GM21367 (cell line): ENCODE results near the gene FER.
"Not testable (repeated sequence)": the region's sequence is repeated elsewhere in the genome, so short reads cannot be mapped to it uniquely, and the experiment has no call there.

Experiments
- ATAC-seq: cut with Tn5 transposase; IDR thresholded peaks from one replicate; pipeline ENCODE4 v1.9.1; 2021; ENCODE audit not compliant: unreplicated experiment

Gene FER

DNA sequence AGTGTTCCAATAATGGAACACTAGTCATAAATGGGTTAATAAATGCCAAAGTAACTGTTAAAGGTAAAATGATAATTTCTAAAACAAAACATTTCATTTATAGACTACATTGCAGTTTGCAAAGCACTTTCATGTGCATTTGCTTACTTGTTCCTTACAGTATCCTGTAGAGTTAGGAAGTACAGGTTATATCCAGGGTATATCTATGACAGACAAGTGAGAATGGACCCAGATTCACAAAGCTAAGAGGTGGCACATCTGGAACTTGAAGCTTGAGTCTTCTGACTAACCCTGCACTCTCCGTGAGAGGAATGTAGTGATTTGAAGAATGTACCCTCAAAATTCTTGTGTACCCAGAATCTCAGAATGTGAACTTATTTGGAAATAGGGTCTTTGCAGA, 121.4 kb downstream of the FER start:
- no peak for ATAC-seq

DNA sequence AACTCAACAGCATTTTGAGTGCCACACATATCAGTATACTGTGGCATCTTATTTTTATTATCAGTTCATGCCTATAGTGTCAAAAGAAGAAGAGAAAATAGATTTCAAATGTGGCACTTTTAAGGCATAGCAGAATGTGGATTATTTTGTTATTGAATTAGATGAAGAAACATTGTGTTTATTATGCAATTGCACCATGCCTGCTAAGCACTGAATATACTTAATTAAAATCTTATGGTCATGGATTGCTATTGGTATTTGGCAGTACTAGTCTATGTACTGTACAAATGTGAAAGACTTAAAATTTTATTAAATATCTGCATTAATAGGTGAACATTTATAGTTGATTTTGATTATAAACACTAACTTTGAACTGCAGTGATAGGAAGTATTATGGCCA, 128.8 kb downstream of the FER start:
- no peak for ATAC-seq

DNA sequence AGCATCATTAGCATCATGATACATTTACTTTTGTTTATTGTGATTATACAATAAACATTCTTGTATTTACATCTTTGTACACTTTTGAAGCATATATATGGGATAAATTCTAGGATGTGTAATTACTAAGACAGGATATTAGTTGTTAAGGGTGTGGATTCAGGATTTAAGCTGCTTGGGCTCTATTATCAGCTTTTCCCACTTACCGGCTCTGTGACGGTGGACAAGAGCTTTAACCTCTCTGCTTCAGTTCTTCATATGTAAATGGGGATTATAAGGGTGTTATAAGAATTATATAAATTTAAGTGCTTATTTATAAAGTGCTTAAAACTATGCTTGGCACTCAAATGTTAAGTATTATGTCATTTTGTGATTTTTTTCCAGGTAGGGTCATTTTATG, 131.1 kb downstream of the FER start:
- no peak for ATAC-seq

DNA sequence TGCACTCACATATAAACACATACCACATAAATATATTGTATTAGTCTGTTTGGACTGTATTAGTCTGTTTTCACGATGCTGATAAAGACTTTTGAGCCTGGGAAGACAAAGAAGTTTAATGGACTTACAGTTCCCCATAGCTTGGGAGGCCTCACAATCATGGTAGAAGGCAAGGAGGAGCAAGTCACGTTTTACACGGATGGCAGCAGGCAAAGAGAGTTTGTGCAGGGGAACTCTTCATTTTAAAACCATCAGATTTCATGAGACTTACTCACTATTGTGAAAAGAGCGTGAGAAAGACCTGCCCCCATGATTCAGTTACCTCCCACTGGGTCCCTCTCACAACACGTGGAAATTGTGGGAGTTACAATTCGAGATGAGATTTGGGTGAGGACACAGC, 133.4 kb downstream of the FER start:
- no peak for ATAC-seq

DNA sequence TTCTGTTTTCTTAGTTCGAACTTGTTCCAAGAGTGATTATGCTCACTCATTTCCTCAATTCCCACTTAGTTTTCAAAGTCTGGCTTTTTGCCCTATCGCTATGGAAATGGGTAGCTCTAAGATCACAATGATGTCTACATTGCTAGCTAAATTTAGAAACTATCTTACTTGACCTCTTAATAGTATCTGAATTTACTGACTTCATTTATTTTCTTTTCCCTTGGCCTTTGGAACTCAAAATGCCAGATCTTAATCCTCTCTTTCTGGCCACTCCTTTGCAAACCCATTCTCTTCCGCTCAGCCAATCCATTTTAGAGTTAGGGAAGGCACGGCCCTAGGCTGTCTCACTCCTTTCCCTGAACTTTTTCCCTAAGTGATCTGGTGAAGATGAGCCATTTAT, 137.0 kb downstream of the FER start:
- ATAC-seq, result no peak

DNA sequence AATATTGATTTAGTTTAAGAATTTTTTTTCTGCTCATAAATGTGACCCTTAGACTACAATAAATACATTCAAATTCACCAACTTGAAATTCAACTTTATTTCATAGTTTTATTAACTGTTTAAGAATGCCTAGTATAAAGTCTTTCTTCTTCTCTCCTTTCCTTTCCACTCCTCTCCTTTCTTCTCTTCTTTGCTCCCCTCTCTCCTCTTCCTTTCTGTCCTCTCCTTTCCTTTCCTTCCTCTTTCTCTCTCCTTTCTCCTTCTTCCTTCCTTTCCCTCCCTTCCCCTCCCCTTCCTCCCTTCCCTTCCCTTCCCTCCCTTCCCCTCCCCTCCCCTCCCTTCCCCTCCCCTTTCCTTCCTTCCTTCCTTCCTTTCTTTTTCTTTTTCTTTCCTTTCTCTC, 150.6 kb downstream of the FER start:
- ATAC-seq, result no peak

DNA sequence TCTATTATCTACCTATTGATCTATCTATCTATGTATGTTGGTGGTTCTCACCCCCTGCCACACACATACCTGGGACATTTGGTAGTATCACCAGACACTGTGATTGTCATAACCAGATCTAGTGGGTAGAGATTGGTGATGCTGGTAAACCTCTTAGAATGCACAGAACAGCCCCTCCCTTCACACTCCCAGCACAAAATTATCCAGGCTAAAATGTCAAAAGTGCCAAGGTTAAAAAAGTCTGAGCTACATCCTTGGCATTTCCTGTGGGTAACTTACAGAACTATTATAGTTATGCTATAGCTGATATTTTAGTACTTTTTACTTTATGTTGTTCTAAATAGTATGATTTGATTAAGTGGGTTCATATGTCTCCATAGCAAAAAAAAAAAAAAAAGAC, 151.0 kb downstream of the FER start:
- ATAC-seq, result no peak

DNA sequence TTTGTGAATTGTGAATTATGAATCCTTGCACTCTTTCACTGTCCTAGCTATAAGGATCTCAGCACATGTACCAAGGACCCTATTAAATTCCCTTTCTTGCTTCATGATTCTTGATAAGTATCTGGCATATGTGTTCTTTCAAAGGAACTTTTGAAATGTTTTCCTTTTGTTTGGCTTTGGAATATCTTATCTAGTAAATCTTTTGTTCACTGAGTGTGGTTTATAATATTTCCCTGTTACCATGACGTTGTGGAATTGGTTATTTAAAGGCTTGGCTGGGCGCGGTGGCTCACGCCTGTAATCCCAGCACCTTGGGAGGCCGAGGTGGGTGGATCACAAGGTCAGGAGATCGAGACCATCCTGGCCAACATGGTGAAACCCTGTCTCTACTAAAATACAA, 151.5 kb downstream of the FER start:
- not testable (repeated sequence) for ATAC-seq

DNA sequence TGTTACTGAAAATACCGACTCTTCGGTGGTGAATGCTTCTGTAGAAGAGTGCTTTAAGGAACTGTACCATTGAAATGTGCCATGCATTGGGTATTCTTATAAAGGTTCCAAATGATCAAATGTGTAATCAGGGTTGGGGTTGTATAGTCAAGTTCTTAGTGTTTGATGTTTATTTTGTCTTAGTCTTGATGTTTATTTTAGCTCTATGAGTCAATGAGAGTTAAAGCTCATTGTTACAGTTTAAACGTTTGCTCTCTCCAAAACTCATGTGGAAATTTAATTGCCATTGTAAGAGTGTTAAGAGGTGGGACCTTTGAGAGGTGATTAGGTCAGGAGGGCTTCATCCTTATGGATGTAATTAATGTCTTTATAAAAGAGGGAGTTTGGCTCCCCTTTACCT, 153.0 kb downstream of the FER start:
- ATAC-seq, result no peak

DNA sequence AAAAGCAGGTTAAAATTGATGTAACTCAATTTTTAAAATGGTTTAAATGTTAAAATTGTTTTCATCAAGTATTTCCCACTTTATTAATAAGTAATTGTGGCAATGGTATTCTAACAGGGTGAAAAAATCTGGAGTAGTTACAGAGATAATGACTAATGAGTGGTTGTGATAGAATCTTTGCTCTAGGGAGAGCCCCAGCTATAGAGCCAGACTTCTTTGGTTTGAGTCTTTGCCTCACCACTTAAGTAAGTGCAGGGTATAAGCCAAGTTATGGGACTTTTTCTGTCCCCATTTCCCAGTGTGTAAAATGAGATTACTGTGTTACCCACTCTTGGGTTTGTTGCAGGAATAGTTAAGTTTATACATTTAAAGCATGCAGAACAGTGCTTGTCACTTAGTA, 158.1 kb downstream of the FER start:
- ATAC-seq, result no peak

DNA sequence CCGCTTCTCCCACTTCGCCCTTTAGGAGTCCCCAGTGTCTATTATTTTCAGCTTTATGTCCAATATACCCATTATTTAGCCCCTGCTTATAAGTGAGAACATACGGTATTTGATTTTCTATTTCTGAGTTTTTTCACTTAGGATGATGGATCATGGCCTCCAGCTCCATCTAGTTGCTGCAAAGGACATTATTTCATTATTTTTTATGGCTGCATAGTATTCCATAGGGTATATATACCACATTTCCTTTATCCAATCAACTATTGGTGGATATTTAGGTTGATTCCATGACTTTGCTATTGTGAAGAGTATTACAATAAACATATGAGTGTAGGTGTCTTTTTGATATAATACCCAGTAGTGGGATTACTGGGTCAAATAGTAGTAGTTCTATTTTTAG, 162.9 kb downstream of the FER start:
- no peak for ATAC-seq

DNA sequence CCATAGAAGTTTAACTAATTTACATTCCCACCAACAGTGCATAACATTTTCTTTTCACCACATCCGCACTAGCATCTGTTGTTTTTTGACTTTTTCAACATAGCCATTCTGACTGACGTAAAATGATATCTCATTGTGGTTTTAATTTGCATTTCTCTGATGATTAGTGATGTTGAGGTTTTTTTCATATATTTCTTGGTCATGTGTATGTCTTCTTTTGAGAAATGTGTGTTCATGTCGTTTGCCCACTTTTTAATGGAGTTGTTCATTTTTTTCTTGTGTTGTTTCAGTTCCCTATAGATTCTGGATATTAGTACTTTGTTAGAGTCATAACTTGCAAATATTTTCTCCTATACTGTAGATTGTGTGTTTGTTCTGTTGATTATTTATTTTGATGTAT, 163.4 kb downstream of the FER start:
- ATAC-seq, result no peak

DNA sequence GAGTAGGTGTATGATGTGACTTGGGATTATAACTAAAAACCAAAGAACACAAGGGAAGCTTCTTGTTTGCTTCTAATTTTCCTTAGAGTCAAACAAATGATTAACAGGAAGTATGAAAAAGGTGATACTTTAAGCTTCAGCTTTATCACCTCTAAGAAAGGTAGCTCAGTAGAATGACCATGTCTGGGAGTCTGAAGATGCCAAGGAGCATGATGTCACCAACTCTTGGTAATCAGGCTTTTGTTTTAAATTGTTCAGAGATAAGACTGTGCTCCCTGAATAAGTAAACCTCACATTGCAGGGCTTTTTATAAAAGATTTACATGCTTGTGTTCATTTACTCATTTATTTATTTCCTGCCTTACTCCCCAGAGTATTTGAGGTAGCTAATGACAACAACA, 169.9 kb downstream of the FER start:
- ATAC-seq, result no peak

DNA sequence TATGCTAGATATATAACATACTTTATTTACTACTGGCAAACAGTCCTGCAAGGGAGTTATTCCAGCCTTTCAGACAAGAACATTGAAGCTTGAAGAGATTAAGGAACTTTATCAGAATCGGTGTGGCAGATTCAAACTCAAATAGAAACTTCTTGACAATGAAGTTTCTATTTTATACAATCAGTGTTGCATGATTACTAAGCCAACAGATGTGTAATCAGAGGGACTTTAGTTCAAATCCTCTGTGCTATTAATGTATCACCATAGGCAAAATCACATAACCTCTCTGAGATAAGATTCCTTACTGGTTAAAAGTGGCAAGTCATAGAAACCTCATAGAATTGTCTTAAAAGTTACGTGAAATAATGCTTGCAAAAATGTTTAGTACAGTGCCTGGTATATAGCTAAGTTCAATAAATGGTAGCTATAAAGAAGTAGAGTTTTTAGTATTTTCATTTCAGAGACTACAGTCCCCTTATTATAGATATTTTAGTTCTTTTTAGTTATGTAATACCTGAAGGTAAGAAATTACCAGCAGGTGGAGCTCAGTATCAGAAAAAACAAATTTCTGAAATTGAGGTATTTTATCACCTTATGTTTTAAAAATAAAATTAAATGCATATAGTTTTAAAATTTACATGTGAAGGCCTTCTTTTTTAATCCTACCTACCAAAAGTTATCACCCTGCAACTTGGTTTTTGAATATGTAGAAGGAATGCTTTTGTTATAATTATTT, 172.1 kb downstream of the FER start:
- ATAC-seq, result no peak

DNA sequence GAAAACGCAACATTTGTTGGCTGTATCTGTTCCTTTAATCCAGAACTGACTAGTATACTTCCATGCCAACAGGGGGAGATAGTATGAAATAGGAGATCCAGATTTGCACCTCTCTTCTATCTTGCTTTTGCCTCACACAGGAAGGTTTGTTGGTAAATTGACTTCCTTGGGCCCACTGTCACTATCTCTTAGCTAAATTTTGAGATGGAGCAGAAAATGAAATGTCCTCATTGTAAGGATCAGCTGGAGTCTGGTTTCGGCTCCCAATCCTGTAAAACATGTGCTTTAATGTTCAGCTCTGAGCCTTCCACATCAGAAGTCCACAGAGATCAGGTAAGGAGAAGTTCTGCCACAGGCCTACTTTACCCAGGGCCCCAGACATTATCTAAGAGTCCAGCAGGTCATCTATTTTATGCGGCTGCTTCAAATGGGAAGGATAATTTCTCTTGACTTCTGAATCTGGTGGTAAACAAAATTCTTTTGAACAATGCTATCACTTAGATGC, 176.8 kb downstream of the FER start:
- ATAC-seq, result no peak

DNA sequence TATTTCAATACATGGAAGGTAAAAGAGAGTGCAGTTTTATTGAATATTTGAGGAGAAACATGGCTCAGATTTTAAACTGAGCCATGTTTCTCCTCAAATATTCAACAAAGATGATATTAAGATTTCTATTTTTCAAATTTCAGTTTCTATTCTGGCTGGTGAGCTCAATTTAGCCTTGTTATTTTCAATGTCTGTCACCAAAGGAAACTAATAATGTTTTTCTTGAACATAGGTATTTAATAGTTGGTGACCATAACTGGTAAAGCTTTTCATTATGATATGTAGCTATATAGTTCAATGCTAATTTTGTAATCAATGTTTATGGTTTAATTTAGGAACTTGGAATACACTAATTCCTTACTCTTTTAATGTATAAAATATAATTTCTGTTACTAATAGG, 177.4 kb downstream of the FER start:
- no peak for ATAC-seq

DNA sequence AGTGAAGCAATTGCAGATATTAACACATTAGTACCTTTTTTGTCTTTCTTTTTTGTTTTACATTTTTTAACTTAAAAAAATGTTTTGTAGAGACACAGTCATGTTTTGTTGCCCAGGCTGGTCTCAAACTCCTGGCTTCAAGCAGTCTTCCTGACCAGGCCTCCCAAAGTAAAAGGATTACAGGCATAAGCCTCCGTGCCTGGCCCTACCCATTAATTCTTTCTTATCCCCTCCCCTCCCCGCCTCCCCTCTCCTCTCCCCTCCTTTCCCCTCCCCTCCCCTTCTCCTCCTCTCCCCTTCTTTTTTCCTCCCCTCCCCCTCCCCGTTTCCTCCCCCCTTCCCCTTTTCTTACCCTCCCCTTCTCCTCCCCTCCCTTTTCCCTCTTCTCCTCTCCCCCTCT, 182.4 kb downstream of the FER start:
- no peak for ATAC-seq

DNA sequence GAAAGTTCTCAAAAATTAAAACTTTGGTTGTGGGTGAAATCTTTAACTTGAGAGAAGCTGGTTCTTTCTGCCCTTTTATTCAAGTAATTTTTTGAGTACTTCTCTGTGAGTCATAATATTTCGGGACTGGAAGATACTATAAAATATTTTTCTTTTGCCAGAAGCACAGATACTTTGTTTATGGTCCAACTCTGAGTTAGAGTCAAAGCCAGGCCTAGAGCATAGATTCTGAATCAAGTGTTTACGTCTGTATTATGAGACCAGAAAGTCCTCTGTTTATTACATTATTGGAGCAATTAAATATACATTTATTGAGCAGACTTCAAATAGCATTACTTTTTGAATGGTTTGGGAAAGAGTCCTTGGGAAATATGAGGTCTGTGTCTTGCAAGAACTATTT, 187.9 kb downstream of the FER start:
- ATAC-seq, result no peak

DNA sequence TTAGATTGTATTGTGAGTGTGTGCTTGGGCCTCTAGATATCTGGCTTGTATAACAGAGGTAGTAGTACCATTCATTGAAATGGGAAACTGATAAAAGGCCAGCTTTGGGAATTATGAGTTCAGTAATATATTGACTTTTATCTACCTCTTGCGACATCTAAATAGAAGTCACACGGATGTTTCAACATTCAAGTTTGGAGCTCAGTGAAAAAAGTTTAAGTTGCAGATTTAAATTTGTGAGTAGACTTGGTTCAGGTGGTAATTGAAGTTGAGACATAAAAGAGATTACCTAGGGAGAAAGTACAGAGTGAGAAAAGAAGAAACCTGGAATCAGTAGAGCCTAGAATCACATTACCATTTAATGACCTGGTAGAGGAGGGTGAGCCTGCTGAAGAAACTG, 189.5 kb downstream of the FER start:
- ATAC-seq, result no peak

DNA sequence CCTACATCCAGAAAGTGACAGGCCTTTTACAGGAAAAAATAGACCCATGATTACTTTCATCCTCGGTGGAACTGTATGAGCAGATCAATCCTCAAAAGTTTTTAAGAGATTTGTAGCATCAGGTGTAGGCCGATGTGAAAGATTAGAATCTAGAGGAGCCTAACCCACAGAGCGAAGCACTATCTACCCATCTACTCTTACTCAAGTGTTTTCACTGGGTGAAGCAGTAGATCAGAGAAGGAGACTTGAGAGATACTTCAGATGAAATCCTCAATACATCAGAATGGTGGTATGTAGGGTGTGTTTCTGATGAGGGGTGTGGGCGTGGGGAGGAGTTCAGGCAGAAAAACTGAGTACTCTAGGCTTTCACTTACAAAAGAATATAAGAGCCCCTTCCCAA, 192.8 kb downstream of the FER start:
- no peak for ATAC-seq

DNA sequence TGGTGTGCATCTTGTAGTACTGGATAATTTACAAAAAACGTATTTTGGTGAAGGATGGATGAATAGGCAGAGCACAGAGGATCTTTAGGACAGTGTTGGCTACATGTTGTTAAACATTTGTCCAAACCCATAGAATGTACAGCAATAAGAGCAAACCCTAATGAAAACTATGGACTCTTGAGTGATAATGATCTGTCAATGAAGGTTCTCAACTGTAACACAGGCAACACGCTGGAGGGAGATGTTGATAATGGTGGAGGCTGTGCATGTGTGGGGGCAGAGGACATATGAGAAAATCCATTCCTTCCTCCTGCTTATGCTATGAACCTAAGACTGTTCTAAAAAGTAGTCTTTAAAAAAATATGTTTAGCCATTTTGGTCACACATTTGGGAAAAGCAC, 194.0 kb downstream of the FER start:
- no peak for ATAC-seq

DNA sequence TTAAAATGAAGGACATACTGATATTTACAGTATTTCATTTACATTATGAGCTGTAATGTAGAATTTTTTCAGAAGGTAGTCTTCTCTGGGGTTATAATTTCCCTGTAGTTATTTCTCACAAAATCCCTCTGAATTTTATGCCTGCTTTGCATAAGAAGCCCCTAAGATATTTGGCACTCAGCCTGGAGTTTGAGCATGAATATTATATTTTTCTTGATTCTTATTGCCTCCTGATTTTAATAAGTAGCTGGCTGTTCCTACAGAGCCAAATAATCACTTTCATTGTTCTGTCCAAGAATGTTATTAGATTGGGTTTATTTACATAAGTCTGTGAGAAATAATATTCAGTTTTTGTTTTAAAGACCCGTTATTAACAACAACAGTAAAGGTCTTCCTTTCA, 195.0 kb downstream of the FER start:
- no peak for ATAC-seq

DNA sequence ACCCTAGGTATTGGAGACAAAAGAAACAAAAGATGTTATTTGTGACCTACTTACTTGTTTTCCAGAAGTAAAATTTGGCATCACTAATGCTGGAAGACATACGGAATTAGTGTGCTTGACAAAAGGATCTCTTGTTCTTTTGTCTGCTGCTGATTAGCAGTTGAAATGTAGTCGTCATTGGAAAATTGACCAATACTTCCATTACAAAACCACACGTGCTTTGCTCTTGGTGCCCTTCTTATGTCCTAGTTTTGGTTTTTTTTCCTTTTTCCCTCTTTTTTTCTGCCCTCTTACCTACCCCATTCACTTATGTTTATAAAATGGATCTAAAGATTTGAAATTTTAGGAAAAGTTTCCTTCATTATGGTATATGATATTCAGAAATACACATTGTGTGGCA, 197.4 kb downstream of the FER start:
- no peak for ATAC-seq
